GM12892 (cell line): ENCODE data around the gene DNAJB8.

Source experiments
- DNase-seq: peaks from one replicate; pipeline ENCODE4 v3.0.0; 2011; ENCODE audit not compliant: insufficient read length
- FAIRE-seq: peaks from 2 replicates; lab custom pipeline; 2011; peaks lifted over from hg19 to GRCh38; lab: Jason Lieb, UNC
- POLR2A ChIP-seq: IDR thresholded peaks from 2 replicates; pipeline ENCODE4 v1.6.1; 2011; ENCODE audit warnings: low read depth, low read length, control low read depth
- POLR2AphosphoS5 ChIP-seq: IDR thresholded peaks from 2 replicates; pipeline ENCODE4 v1.6.1; 2011; ENCODE audit warnings: low read depth, low read length, control low read depth
- TAF1 ChIP-seq: IDR thresholded peaks from 2 replicates; pipeline ENCODE4 v1.6.1; 2011; ENCODE audit warnings: low read depth, mild to moderate bottlenecking, control low read depth, low read length, borderline replicate concordance

Gene DNAJB8

DNA sequence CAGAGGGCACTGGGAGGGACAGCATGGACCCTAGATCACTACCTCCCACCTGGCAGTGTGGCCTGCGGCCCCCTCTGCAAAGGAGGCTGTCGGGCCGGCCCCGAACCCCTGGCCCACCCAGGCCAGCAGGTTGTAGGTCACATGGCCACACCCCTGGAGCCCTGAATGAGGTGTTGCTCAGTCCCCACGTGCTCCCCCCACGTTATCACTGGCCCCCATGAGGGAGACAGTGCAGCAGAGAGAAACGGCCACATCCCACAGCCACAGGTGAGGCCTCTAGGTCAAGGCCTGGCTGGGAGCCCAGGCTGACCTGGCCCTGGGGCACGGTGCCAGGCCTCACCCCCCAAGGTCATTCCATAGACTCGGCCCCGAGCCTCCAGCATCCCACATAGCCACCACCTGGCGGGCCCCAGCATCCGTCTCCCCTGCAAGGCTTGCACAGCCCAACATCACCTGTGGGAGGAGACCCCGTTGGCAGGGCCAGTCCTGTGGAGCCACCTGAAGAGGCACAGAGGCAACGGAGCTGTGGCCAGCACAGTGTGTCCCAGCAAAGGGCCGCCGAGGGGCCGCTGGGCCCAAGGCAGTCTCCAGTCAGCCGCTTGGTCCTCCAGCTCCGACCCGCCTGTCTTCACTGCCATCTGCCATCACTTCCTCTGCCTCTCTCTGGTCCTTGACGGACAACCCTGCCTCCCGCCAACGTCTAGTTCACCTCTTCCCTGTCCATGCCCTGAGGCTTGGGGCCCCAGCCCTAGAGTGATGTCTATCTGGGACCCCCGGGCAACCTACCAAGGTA is 53.1 kb downstream of the DNAJB8 start:
- DNase-seq (no peak), FAIRE-seq (no peak)
- TF ChIP-seq POLR2AphosphoS5: no peak
- no peak for TF ChIP-seq TAF1
- TF ChIP-seq POLR2A: no peak

- TF ChIP-seq TAF1 (no peak), POLR2AphosphoS5 (no peak), POLR2A (no peak)
- DNase-seq (no peak), FAIRE-seq (no peak)
Measured at GRCh38 chr3:128413003-128413370, 53.7 kb downstream of the DNAJB8 start.
